GM12864 (cell line): ENCODE results near the gene HIC2.
"Not testable (repeated sequence)": the region's sequence is repeated elsewhere in the genome, so short reads cannot be mapped to it uniquely, and the experiment has no call there.

Experiments used
- DNase-seq: peaks from one replicate; pipeline ENCODE4 v3.0.0-alpha.2; 2011; ENCODE audit warnings: low read depth
- H3K4me3 ChIP-seq: 2 replicates; pipeline ENCODE4 v1.5.1; 2011; ENCODE audit warnings: mild to moderate bottlenecking, low read depth, low read length, control low read depth

The HIC2 gene, protein sequence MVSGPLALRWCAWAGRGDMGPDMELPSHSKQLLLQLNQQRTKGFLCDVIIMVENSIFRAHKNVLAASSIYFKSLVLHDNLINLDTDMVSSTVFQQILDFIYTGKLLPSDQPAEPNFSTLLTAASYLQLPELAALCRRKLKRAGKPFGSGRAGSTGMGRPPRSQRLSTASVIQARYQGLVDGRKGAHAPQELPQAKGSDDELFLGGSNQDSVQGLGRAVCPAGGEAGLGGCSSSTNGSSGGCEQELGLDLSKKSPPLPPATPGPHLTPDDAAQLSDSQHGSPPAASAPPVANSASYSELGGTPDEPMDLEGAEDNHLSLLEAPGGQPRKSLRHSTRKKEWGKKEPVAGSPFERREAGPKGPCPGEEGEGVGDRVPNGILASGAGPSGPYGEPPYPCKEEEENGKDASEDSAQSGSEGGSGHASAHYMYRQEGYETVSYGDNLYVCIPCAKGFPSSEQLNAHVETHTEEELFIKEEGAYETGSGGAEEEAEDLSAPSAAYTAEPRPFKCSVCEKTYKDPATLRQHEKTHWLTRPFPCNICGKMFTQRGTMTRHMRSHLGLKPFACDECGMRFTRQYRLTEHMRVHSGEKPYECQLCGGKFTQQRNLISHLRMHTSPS

GRCh38 chr22:21417227-21417746, at the start of gene HIC2:
Gene HIC2, plus strand, starts transcription at chr22:21417371. Its CDS starts 25,461 bp downstream, at chr22:21442832.
- not testable (repeated sequence) for H3K4me3 ChIP-seq, DNase-seq

- not testable (repeated sequence) for DNase-seq, H3K4me3 ChIP-seq
These were observed 48.4 kb upstream of the HIC2 start for GRCh38 chr22:21368603-21369310.

DNA sequence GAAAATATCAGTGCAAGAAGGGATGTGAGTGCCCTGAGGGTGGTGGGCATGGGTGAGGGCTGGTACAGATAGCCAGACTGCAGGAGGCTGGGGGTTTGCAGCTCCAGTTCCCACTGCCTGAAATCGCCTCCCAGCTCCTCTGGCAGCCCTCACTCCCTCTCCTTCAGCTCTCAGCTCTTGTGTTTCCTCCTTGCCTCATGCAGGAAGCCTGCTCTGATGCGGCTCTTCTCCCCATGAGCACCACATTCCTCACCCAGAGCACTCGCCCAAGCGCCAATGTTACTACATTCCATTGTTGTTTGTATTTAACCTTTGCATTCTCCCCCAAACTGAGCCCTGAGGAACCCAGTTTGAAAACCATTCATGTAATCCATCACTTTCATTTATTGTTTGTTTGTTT, 41.3 kb upstream of the HIC2 start:
- DNase-seq: not testable (repeated sequence)

DNA sequence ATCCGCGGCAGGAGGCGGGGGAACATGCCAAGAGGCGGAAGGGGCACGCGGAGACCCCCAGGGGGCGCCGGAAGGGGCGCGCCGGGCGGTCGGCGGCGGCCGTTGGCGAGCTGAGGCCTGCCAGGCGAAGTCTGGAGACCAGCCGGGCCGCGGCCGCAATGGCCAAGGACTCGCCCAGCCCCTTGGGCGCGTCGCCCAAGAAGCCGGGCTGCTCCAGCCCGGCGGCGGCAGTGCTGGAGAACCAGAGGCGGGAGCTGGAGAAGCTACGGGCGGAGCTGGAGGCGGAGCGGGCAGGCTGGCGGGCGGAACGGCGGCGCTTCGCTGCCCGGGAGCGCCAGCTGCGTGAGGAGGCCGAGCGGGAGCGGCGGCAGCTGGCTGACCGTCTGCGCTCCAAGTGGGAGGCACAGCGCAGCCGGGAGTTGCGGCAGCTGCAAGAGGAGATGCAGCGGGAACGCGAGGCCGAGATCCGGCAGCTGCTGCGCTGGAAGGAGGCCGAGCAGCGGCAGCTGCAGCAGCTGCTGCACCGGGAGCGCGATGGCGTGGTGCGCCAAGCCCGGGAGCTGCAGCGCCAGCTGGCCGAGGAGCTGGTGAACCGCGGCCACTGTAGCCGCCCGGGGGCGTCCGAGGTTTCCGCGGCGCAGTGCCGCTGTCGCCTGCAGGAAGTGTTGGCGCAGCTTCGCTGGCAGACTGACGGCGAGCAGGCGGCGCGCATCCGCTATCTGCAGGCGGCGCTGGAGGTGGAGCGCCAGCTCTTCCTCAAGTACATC, 33.3 kb upstream of the HIC2 start, which contains the start of gene RIMBP3B:
RIMBP3B (plus strand) TSS at position 51 of the 767 bp plus-strand sequence; CDS start at position 159, 108 bp downstream.
- DNase-seq, H3K4me3 ChIP-seq: not testable (repeated sequence)

More for the DNA sequence above, 41.3 kb upstream of the HIC2 start:
- H3K4me3 ChIP-seq: not testable (repeated sequence)

GRCh38 chr22:21384468-21385357, 32.5 kb upstream of the HIC2 start:
- H3K4me3 ChIP-seq, DNase-seq: not testable (repeated sequence)

GRCh38 chr22:21389480-21389879, 27.7 kb upstream of the HIC2 start:
- H3K4me3 ChIP-seq, DNase-seq: not testable (repeated sequence)

DNA sequence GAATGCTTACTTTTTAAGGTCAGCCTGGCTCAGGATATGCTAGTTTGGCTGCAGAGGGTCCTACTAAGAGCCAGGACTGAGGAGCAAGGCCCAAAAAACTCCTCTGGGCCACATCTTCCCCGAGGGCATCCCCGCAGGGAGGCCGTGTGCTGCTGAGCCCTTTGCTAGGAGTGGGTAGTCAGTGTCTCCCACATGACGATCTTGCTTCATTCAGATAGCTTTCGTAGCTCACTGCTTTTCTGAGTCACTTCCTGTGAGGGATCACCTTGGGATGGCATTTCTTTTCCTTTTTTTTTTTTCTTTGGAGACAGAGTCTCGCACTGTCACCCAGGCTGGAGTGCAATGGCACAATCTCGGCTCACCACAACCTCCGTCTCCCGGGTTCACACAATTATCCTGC, 27.2 kb upstream of the HIC2 start:
- H3K4me3 ChIP-seq, DNase-seq: not testable (repeated sequence)

DNA sequence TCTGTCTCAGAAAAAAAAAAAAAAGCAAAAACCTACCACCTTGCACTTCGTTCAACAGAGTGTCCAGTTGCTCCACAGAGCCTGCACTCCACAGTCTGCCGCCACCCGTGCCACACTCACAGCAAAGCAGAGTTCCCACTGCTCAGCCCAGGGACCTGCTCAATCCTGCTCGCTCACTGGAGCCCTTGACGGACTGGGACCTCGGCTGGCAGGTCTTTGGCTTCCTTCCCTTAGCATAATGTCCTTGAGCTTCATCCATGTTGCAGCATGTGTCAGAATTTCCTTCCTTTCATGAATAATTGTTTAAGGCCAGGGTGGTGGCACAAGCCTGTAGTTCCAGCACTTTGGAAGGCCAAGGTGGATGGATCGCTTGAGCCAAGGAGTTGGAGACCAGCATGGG, 22.6 kb upstream of the HIC2 start:
- not testable (repeated sequence) for DNase-seq, H3K4me3 ChIP-seq

DNA sequence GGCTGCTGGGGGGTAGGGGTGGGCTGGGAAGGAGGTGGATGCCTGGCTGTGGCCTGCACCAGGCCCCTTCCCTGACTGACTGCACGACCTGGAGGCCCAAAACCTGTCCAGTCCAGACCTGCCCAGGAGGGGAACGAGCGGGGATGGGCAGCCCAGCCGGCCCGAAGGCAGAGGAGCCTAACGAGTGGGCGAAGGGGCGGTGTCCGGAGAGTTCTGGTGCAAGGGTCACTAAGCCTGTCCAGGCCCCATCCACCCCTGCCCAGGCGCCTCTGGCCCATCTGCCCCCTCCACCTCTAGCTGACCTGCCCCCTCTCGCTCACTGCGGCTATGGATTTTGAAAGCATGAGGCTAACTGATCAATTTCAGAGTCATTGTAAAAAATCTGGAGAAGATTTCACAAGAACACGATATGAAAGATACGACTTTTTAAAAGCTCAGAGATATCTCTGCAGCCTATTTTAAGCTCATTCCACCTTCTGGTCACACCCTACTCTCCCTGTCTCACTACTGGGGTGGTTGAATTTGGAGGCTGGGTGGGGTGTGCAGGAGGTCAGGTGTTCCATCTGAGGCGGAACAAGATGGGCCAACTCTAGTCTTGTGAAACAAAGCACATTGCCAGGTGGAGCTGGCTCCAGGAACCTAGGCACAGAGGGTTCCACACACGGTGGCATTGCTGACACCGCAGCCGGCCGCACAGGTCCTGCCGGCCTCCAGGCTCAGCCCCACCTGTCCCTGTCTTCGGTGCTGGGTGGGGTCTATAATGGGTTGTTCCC, 15.8 kb upstream of the HIC2 start:
- not testable (repeated sequence) for H3K4me3 ChIP-seq, DNase-seq

- not testable (repeated sequence) for DNase-seq, H3K4me3 ChIP-seq
These were observed 14.3 kb upstream of the HIC2 start for GRCh38 chr22:21402763-21403314.

GRCh38 chr22:21407139-21407538, 10.0 kb upstream of the HIC2 start:
- not testable (repeated sequence) for DNase-seq, H3K4me3 ChIP-seq

GRCh38 chr22:21407792-21408191, 9.4 kb upstream of the HIC2 start:
- H3K4me3 ChIP-seq, DNase-seq: not testable (repeated sequence)

- DNase-seq: not testable (repeated sequence)
These were observed 796 bp upstream of the HIC2 start for GRCh38 chr22:21416375-21416774.

GRCh38 chr22:21417853-21418252, 682 bp downstream of the HIC2 start:
- not testable (repeated sequence) for DNase-seq, H3K4me3 ChIP-seq

More at GRCh38 chr22:21416375-21416774, 796 bp upstream of the HIC2 start:
- H3K4me3 ChIP-seq: not testable (repeated sequence)

- not testable (repeated sequence) for H3K4me3 ChIP-seq, DNase-seq
These were observed 1.9 kb downstream of the HIC2 start for GRCh38 chr22:21418974-21419638.

DNA sequence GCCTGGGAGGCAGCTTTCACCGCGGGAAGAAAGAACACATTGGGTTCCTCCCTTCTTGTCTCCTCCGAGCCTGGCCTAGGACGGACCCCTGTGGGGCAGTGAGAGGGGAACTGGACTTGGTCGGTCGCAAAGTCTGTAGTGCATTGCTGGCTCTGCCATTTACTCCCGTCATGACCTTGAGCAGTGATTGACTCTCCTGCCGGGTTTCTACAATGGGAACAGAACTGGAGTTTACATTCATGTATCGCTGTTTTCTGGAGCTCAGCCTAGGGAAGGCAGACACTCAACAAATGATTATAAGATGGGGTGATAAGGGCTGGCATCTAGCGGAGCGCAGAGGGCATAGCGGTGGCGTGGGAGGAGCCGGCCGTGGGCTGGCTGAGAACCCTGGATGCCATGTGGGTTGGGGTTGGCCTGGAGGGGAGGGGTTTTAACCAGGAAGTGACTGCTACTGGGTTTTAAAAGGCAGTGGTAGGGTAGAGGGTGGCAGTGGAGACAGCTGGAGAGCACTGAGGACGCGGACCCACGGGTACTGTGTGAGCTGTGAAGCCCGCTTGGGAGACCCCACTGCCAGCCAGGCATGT, 3.1 kb downstream of the HIC2 start:
- H3K4me3 ChIP-seq, DNase-seq: not testable (repeated sequence)
